HepG2 (cell line): ENCODE results near the gene CEP68. TPM values are rescaled to one million over a fixed set of nuclear protein-coding genes. Genes with fewer than 3 reads are reported as not detected.

Source experiments
- BRCA1 ChIP-seq: sonication (generic); formaldehyde crosslinking; IDR thresholded peaks from 2 replicates; pipeline ENCODE4 v1.4.0; 2020; ENCODE audit warnings: missing genetic modification reagents
- DNMT3B ChIP-seq: conservative IDR thresholded peaks from 2 replicates; pipeline ENCODE4 v1.6.1; 2016; ENCODE audit warnings: missing biosample characterization, control low read depth
- EP300 ChIP-seq, 3 experiments: sonication (generic) in 1 of 3; formaldehyde crosslinking in 1 of 3; IDR thresholded peaks; 2 replicates each; pipeline versions ENCODE4 v1.5.1 to v1.6.1; 2011 to 2020; ENCODE audit warnings: low read depth in 2 of 3, low read length in 2 of 3, borderline replicate concordance in 1 of 3, improper control_type of control experiment in 1 of 3, mild to moderate bottlenecking in 1 of 3, missing genetic modification reagents in 1 of 3, moderate library complexity in 1 of 3
- FOSL1 ChIP-seq: sonication (generic); formaldehyde crosslinking; IDR thresholded peaks from 2 replicates; pipeline ENCODE4 v1.9.0; 2021; ENCODE audit warnings: missing genetic modification reagents, borderline replicate concordance
- FOSL2 ChIP-seq: sonication (generic); formaldehyde crosslinking; IDR thresholded peaks from 2 replicates; pipeline ENCODE4 v1.4.0; 2020; ENCODE audit warnings: missing genetic modification reagents
- FOXA1 ChIP-seq, 2 experiments: fragments of 450-650 bp in 1 of 2; sonication (generic) in 1 of 2; formaldehyde crosslinking in 1 of 2; IDR thresholded peaks; 2 replicates each; pipeline versions ENCODE4 v1.4.0 to v1.6.1; 2016 to 2020; ENCODE audit warnings: missing genetic modification reagents in 1 of 2
- MAFF ChIP-seq: IDR thresholded peaks from 2 replicates; pipeline ENCODE4 v1.6.1; 2011; ENCODE audit warnings: low read depth, low read length, improper control_type of control experiment
- MAFK ChIP-seq, 2 experiments: IDR thresholded peaks in 1 of 2; conservative IDR thresholded peaks in 1 of 2; 2 replicates each; pipeline ENCODE4 v1.6.1; 2011; ENCODE audit warnings: improper control_type of control experiment in 2 of 2, low read length in 2 of 2
- MEIS2 ChIP-seq: sonication (generic); formaldehyde crosslinking; IDR thresholded peaks from 2 replicates; pipeline ENCODE4 v1.9.0; 2021; ENCODE audit warnings: mild to moderate bottlenecking, missing genetic modification reagents
- RAD21 ChIP-seq: fragments of 450-650 bp; formaldehyde crosslinking; IDR thresholded peaks from 2 replicates; pipeline ENCODE4 v1.5.0; 2020; ENCODE audit warnings: mild to moderate bottlenecking
- RBM22 ChIP-seq: fragments of 200-400 bp; formaldehyde crosslinking; optimal IDR thresholded peaks from 2 replicates; pipeline ENCODE3; 2017; ENCODE audit warnings: mild to moderate bottlenecking, low read length, moderate library complexity
- RORA ChIP-seq: sonication (generic); formaldehyde crosslinking; IDR thresholded peaks from 2 replicates; pipeline ENCODE4 v1.5.0; 2020; ENCODE audit warnings: mild to moderate bottlenecking, missing genetic modification reagents, moderate library complexity
- SALL1 ChIP-seq: sonication (generic); formaldehyde crosslinking; IDR thresholded peaks from 2 replicates; pipeline ENCODE4 v1.8.0; 2022; ENCODE audit warnings: mild to moderate bottlenecking, missing genetic modification reagents
- SMC3 ChIP-seq: IDR thresholded peaks from 2 replicates; pipeline ENCODE4 v1.6.1; 2011; ENCODE audit warnings: low read length, improper control_type of control experiment
- STAG1 ChIP-seq: sonication (generic); formaldehyde crosslinking; IDR thresholded peaks from 2 replicates; pipeline ENCODE4 v1.4.0; 2020; ENCODE audit warnings: missing genetic modification reagents
- ZBTB38 ChIP-seq: sonication (generic); formaldehyde crosslinking; IDR thresholded peaks from 2 replicates; pipeline ENCODE4 v1.5.1; 2020; ENCODE audit warnings: mild to moderate bottlenecking, missing genetic modification reagents
- ZFX ChIP-seq: sonication (generic); formaldehyde crosslinking; IDR thresholded peaks from 2 replicates; pipeline ENCODE4 v1.4.0; 2020; ENCODE audit warnings: mild to moderate bottlenecking, low read depth, missing genetic modification reagents, moderate library complexity
- polyA plus RNA-seq, 8 experiments: library from polyadenylated mRNA; depleted of rRNA in 3 of 8; stranded (reverse) in 7 of 8; unstranded in 1 of 8; fragments of >200 nt; fragmentation: Illumina TruSeq in 4 of 8; extraction: Trizol in 4 of 8; gene quantifications; 2 replicates each; pipeline versions ENCODE4 v1.2.1 to v1.2.3, GENCODE V29; 2011 to 2016; ENCODE audit warnings: low read depth in 4 of 8, missing spikeins in 1 of 8, mixed read lengths in 1 of 8; ENCODE audit not compliant: insufficient read depth in 1 of 8
- total RNA-seq, 5 experiments: library from RNA; depleted of rRNA; stranded (reverse); fragments of >200 nt; fragmentation: Illumina TruSeq; extraction: Trizol; gene quantifications; 2 replicates each; pipeline ENCODE4 v1.2.3, GENCODE V29; 2016; ENCODE audit warnings: low read depth in 1 of 5
- TF ChIP-seq, protein P1 (sequence below): sonication (generic); formaldehyde crosslinking; IDR thresholded peaks from 2 replicates; pipeline ENCODE4 v1.5.1; 2020; ENCODE audit warnings: mild to moderate bottlenecking, missing genetic modification reagents, borderline replicate concordance
- TF ChIP-seq, protein P2 (sequence below): sonication (generic); formaldehyde crosslinking; IDR thresholded peaks from 2 replicates; pipeline ENCODE4 v1.5.1; 2020; ENCODE audit warnings: mild to moderate bottlenecking, missing genetic modification reagents, moderate library complexity

Gene CEP68
- total and polyA plus RNA-seq, 2 of the 13 experiments (the other 11 are each of a cell fraction or from before 2014, with no cell fraction given) = 5.7 to 9.3 TPM

DNA sequence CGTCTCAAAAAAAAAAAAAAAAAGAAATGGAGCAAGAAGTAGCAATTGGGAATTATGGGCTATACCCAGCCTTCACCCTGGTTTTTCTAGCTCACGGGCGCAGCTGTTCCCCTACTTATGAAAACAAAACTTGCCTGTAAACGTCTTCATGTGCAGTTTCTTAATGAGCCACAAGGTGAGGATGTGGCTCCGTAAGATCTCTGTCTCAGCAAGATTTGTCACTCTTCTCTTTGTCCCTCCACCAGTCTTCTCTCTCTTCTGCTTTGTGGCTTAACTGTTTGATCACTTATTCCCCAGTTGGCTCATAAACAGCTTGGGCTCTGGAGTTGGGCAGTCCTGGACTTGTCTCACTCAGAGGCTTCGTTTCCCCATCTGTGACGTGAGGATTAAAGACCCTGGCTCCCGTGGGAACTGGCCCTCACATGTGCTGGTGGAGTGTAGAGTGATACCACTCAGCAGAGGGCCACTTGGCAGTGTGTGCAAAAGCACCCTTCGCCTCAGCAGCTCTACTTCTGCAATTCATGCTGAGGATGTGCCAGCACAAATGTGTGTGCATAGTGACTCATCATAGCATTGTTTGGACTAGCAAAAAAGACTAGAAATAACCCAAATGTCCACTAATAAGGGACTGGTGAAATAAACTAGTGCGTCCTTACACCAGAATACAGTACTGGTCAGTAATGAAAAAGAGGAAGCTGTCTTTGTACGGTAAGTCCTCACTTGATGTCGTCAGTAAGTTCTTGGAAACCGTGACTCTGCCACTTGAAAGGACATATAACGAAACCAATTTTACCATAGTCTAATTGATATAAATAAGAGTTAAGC, 8.7 kb downstream of the CEP68 start (continued):
- TF ChIP-seq, protein P1, sequence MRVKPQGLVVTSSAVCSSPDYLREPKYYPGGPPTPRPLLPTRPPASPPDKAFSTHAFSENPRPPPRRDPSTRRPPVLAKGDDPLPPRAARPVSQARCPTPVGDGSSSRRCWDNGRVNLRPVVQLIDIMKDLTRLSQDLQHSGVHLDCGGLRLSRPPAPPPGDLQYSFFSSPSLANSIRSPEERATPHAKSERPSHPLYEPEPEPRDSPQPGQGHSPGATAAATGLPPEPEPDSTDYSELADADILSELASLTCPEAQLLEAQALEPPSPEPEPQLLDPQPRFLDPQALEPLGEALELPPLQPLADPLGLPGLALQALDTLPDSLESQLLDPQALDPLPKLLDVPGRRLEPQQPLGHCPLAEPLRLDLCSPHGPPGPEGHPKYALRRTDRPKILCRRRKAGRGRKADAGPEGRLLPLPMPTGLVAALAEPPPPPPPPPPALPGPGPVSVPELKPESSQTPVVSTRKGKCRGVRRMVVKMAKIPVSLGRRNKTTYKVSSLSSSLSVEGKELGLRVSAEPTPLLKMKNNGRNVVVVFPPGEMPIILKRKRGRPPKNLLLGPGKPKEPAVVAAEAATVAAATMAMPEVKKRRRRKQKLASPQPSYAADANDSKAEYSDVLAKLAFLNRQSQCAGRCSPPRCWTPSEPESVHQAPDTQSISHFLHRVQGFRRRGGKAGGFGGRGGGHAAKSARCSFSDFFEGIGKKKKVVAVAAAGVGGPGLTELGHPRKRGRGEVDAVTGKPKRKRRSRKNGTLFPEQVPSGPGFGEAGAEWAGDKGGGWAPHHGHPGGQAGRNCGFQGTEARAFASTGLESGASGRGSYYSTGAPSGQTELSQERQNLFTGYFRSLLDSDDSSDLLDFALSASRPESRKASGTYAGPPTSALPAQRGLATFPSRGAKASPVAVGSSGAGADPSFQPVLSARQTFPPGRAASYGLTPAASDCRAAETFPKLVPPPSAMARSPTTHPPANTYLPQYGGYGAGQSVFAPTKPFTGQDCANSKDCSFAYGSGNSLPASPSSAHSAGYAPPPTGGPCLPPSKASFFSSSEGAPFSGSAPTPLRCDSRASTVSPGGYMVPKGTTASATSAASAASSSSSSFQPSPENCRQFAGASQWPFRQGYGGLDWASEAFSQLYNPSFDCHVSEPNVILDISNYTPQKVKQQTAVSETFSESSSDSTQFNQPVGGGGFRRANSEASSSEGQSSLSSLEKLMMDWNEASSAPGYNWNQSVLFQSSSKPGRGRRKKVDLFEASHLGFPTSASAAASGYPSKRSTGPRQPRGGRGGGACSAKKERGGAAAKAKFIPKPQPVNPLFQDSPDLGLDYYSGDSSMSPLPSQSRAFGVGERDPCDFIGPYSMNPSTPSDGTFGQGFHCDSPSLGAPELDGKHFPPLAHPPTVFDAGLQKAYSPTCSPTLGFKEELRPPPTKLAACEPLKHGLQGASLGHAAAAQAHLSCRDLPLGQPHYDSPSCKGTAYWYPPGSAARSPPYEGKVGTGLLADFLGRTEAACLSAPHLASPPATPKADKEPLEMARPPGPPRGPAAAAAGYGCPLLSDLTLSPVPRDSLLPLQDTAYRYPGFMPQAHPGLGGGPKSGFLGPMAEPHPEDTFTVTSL = peak; percentile 48; the same call in 1 of the 2 replicates
- TF ChIP-seq EP300 (IDR thresholded peaks at IDR 0.05; ENCODE audit: low read depth in 2 of 2, low read length in 2 of 2) (0 out of 4 replicates have a peak, but pooled peaks of 1 of the 2 experiments have one; percentile 10), EP300 (CRISPR knock-in tag; IDR thresholded peaks at IDR 0.05; ENCODE audit: borderline replicate concordance) (no peak), SALL1 (CRISPR knock-in tag) (peak; percentile 39; the same call in 1 of the 2 replicates), ZFX (CRISPR knock-in tag) (no peak), MEIS2 (CRISPR knock-in tag) (no peak), MAFF (peak; percentile 69), MAFK (conservative IDR thresholded peaks at IDR 0.05 in 1 of 2, IDR thresholded peaks at IDR 0.05 in 1 of 2; ENCODE audit: low read length in 2 of 2) (peak; percentile 60 to 63), FOSL1 (CRISPR knock-in tag) (peak; percentile 69; the same call in 1 of the 2 replicates), ZBTB38 (CRISPR knock-in tag) (0 out of 2 replicates have a peak, but pooled peaks have one; percentile 21), RAD21 (CRISPR knock-in tag) (0 out of 2 replicates have a peak, but pooled peaks have one; percentile 13), DNMT3B (0 out of 2 replicates have a peak, but pooled peaks have one; percentile 43), FOXA1 (IDR thresholded peaks at IDR 0.05) (no peak), FOXA1 (CRISPR knock-in tag; IDR thresholded peaks at IDR 0.05) (0 out of 2 replicates have a peak, but pooled peaks have one; percentile 17), BRCA1 (no peak), RBM22 (peak; percentile 49), RORA (CRISPR knock-in tag) (no peak), FOSL2 (CRISPR knock-in tag) (peak; percentile 94), STAG1 (CRISPR knock-in tag) (peak; percentile 68), SMC3 (peak; percentile 5; the same call in 1 of the 2 replicates)
- TF ChIP-seq, protein P2, sequence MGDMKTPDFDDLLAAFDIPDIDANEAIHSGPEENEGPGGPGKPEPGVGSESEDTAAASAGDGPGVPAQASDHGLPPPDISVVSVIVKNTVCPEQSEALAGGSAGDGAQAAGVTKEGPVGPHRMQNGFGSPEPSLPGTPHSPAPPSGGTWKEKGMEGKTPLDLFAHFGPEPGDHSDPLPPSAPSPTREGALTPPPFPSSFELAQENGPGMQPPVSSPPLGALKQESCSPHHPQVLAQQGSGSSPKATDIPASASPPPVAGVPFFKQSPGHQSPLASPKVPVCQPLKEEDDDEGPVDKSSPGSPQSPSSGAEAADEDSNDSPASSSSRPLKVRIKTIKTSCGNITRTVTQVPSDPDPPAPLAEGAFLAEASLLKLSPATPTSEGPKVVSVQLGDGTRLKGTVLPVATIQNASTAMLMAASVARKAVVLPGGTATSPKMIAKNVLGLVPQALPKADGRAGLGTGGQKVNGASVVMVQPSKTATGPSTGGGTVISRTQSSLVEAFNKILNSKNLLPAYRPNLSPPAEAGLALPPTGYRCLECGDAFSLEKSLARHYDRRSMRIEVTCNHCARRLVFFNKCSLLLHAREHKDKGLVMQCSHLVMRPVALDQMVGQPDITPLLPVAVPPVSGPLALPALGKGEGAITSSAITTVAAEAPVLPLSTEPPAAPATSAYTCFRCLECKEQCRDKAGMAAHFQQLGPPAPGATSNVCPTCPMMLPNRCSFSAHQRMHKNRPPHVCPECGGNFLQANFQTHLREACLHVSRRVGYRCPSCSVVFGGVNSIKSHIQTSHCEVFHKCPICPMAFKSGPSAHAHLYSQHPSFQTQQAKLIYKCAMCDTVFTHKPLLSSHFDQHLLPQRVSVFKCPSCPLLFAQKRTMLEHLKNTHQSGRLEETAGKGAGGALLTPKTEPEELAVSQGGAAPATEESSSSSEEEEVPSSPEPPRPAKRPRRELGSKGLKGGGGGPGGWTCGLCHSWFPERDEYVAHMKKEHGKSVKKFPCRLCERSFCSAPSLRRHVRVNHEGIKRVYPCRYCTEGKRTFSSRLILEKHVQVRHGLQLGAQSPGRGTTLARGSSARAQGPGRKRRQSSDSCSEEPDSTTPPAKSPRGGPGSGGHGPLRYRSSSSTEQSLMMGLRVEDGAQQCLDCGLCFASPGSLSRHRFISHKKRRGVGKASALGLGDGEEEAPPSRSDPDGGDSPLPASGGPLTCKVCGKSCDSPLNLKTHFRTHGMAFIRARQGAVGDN (CRISPR knock-in tag) = 0 out of 2 replicates have a peak, but pooled peaks have one; percentile 18
